Ovary (tissue), 9 donors: ENCODE data around the gene SRRM5. TPM values are rescaled to one million over a fixed set of nuclear protein-coding genes. Genes with fewer than 3 reads are reported as not detected.

Experiments
- DNase-seq, 5 donors: peaks; one replicate each; pipeline ENCODE4 v3.0.0-alpha.2; 2019 to 2020
- H3K27ac ChIP-seq, 2 donors: fragments of 200-600 bp; one replicate each; pipeline versions ENCODE4 v1.5.1 to v1.8.0; 2019 to 2022
- H3K27me3 ChIP-seq: fragments of 200-600 bp; one replicate; pipeline ENCODE4 v1.8.0; 2022
- H3K36me3 ChIP-seq: fragments of 200-600 bp; sonication (generic); one replicate; pipeline ENCODE4 v1.5.1; 2019
- H3K4me1 ChIP-seq: one replicate; pipeline ENCODE4 v1.8.1; 2013; ENCODE audit warnings: mild to moderate bottlenecking, moderate library complexity; ENCODE audit not compliant: insufficient read depth
- H3K4me3 ChIP-seq: fragments of 200-600 bp; sonication (generic); one replicate; pipeline ENCODE4 v1.5.1; 2017
- H3K9me3 ChIP-seq, 2 donors: fragments of 200-600 bp in 1 of 2; sonication (generic) in 1 of 2; one replicate each; pipeline versions ENCODE4 v1.5.1 to v1.8.1; 2013 to 2019; ENCODE audit warnings: mild to moderate bottlenecking in 1 of 2, moderate library complexity in 1 of 2
- EP300 ChIP-seq: sonication (generic); formaldehyde crosslinking; IDR thresholded peaks from one replicate; pipeline ENCODE4 v1.6.1; 2017; ENCODE audit warnings: antibody characterized with exemption
- POLR2A ChIP-seq: fragments of 450-650 bp; IDR thresholded peaks from one replicate; pipeline ENCODE4 v1.6.1; 2017; ENCODE audit warnings: antibody characterized with exemption, mild to moderate bottlenecking, moderate library complexity
- WGBS, 3 donors: extraction: QIAGEN DNeasy Blood & Tissue Kit in 1 of 3; methylation state at CpG; one replicate each; pipeline versions ENCODE4 v1.1.5 to v1.1.7; 2013 to 2017; 5-methylcytosine and 5-hydroxymethylcytosine counted together
- intact Hi-C, 4 donors: fragments of 100-400 bp; cut with DNase I; formaldehyde crosslinking; loops; one replicate each; pipeline versions ENCODE4 v1.11.0 to v1.15.1; 2022 to 2023
- polyA plus RNA-seq, 2 donors: library from polyadenylated mRNA; stranded (reverse); fragments of 200-250 nt in 1 of 2; fragments of 350-450 nt in 1 of 2; fragmentation: Illumina TruSeq in 1 of 2; extraction: RNeasy Lipid Tissue Mini Kit (QIAGEN cat#74804) in 1 of 2; gene quantifications; one replicate each; pipeline ENCODE4 v1.2.3, GENCODE V29; 2013 to 2014
- total RNA-seq, 7 donors: library from RNA; depleted of rRNA in 2 of 7; stranded (reverse); fragments of >200 nt in 2 of 7; fragmentation: NEBNext Ultra II Directional in 3 of 7; extraction: Animal tissue kit (Norgen Biotek cat#: 25700) in 3 of 7; gene quantifications; one replicate each; pipeline versions ENCODE4 v1.1.0 to v1.2.4, GENCODE V29; 2016 to 2023
- TF ChIP-seq, protein P1 (sequence below), 3 donors: fragments of 450-650 bp in 2 of 3; fragments of 200-600 bp in 1 of 3; IDR thresholded peaks; one replicate each; pipeline versions ENCODE4 v1.5.1 to v1.8.0; 2016 to 2022; ENCODE audit warnings: antibody characterized with exemption in 3 of 3, mild to moderate bottlenecking in 1 of 3
- donor health status: DM: no; HTN: no; CAD: no; lungs with moderate emphysema.
- donor health status: DM: no; HTN: no; CAD: no.
- donor health status: Bipolar disorder and iron deficiency.
- donor health status: DM: yes; HTN: yes; CAD: no.
- donor health status: DM: no; HTN: no; CAD: no.
- donor health status: DM: yes; HTN: yes; CAD: no.

Gene SRRM5
- total and polyA plus RNA-seq, 9 donors = 0.10 to 0.73 (median 0.33) TPM

DNA sequence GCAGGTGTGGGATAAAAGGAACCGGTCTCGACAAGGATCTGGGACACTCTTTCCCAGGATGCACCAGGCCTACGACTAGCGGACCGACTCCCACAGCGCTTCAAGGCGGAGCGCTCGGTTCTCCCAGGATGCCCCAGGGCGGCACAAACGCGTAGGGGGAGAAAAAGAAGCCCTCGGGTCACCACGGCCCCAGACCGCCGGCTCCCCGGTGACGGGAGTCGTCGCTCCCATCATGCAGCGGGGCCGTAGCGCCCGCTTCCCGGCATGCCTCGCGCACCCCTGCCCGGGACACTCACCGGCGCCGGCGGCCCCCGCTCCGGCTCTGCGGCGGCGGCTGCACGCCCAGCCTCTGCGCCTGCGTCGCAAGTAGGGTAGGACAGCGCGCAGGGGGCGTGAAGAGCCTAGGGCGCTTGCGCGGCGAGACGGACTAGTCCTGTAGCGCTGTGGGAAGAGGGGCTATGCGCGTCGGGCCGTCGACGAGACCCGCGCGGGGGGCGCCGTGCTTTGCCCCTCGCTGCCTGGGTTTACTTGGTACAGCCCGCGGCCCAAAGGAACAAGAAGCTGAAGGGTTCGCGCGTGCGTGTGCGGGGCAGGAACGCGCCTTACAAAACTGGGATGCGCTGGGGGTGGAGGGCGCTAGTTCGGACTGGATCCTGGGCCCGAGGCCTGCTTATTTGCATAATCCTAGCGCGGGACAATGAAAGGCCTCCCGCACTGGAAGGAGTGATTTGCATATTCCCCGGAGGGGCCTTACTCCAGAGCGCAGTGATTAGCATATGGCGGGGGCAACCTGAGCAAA is 7.6 kb downstream of the SRRM5 start, which contains the start of gene ZNF428:
ZNF428 (minus strand) TSS at position 368 of the 799 bp plus-strand sequence. CDS start 5,325 bp downstream, outside the sequence.
- TF ChIP-seq POLR2A (peak; percentile 69), EP300 (no peak)
- TF ChIP-seq, protein P1, sequence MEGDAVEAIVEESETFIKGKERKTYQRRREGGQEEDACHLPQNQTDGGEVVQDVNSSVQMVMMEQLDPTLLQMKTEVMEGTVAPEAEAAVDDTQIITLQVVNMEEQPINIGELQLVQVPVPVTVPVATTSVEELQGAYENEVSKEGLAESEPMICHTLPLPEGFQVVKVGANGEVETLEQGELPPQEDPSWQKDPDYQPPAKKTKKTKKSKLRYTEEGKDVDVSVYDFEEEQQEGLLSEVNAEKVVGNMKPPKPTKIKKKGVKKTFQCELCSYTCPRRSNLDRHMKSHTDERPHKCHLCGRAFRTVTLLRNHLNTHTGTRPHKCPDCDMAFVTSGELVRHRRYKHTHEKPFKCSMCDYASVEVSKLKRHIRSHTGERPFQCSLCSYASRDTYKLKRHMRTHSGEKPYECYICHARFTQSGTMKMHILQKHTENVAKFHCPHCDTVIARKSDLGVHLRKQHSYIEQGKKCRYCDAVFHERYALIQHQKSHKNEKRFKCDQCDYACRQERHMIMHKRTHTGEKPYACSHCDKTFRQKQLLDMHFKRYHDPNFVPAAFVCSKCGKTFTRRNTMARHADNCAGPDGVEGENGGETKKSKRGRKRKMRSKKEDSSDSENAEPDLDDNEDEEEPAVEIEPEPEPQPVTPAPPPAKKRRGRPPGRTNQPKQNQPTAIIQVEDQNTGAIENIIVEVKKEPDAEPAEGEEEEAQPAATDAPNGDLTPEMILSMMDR (IDR thresholded peaks at IDR 0.05) = peak in 1 of 3 donors; percentile 5
- H3K27ac ChIP-seq = peak within 1 kb of the TSS; percentile 67 to 92
- WGBS, 3 donors = 0 to 1% (median 1%) methylated on average over 42 to 81 of the region's 81 CpGs
- intact Hi-C loops = no loop called here
- H3K36me3 ChIP-seq = no peaks in the 10 kb centered on the region
- H3K27me3 ChIP-seq = no peaks in the 10 kb centered on the region
- peak within 1 kb of the TSS; percentile 75 for H3K4me3 ChIP-seq
- H3K4me1 ChIP-seq = peaks cover 5% of the 10 kb centered on the region
- H3K9me3 ChIP-seq = no peaks in the 10 kb centered on the region
- peak; percentile 85 to 91 (median 86) for DNase-seq

DNA sequence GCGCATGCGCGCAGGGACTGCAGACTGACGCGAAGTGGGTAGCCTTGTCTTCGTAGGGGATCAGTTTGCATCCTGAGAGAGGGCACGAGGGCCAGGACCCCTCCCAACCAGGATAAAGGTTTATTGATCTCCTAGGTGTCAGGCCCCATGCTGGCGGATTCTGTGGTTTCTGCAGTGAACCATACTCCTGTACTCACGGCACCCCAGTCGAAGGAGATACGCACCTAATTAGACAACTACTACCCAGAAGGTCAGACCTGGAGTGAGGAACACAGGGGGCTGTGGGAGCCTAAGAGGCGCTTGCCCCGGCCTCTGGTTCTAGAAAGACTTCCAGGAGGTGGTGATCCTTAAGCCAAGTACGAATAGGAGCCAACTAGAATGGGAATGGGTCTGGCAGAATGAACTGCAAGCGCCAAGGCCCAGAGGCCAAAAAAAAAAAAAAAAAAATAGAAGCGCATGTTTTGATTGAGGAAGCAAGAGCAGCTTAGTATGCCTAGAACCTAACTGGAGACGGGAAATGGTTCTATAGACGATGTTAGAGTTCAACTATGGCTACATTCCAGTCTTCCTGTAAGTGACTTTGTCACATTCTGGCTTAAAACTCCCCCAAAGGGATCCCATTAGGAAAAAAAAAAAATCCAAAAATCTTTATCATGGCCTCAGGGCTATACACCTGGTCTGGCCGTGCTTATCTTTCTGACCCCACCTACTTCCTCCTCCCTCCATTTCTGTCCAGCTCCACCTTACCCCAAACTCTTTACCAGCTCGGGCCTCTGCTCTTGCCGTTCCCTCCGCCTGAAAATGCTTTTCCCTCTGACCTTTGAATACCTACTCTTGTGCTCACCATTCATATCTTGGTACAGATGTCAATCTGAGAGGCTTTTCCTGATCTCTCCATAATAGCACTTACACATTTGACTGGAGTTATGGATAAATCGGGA is 8.4 kb downstream of the SRRM5 start:
- DNase-seq = peak in 2 of 5 donors; percentile 89 to 91
- H3K4me1 ChIP-seq = peaks cover 5% of the 10 kb centered on the region
- H3K4me3 ChIP-seq = peak overlapping the region; percentile 75
- no peaks in the 10 kb centered on the region for H3K9me3 ChIP-seq
- no peaks in the 10 kb centered on the region for H3K27me3 ChIP-seq
- TF ChIP-seq POLR2A = no peak
- TF ChIP-seq, protein P1 (IDR thresholded peaks at IDR 0.05) = no peak
- TF ChIP-seq EP300 = no peak
- no peaks in the 10 kb centered on the region for H3K36me3 ChIP-seq
- intact Hi-C loops = no loop called here
- H3K27ac ChIP-seq = peak overlapping the region; percentile 67 to 92
- 29 to 36% (median 30%) methylated on average over 23 of the region's 23 CpGs for WGBS, 3 donors

DNA sequence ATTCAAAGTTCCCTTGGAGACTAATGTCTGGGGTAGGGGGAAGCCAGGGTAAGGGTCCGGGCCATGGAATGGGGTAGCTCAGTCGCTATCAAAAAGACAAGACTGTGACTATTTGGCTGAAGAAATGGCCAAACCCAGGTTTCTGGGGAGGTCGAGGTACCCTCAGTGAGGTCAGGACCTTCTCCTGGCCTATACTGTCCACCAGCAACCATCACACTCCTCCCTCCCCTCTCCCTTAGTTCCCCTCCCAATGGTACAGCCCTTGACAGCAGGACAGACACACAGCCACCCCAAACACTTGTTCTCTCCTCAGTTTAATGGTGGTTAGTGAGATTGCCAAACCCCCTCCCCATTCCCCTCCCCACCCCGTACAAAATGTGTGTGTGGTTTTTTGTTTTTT is 10.2 kb downstream of the SRRM5 start:
- TF ChIP-seq EP300 (no peak), POLR2A (no peak)
- TF ChIP-seq, protein P1 (IDR thresholded peaks at IDR 0.05) = no peak
- intact Hi-C loops = no loop called here
- H3K4me1 ChIP-seq = peaks cover 5% of the 10 kb centered on the region
- no peak overlapping the region for H3K4me3 ChIP-seq
- H3K27me3 ChIP-seq = no peaks in the 10 kb centered on the region
- no peaks in the 10 kb centered on the region for H3K9me3 ChIP-seq
- DNase-seq = no peak
- H3K27ac ChIP-seq = no peak overlapping the region
- 54 to 71% (median 56%) methylated on average over 4 of the region's 4 CpGs for WGBS, 3 donors
- no peaks in the 10 kb centered on the region for H3K36me3 ChIP-seq

DNA sequence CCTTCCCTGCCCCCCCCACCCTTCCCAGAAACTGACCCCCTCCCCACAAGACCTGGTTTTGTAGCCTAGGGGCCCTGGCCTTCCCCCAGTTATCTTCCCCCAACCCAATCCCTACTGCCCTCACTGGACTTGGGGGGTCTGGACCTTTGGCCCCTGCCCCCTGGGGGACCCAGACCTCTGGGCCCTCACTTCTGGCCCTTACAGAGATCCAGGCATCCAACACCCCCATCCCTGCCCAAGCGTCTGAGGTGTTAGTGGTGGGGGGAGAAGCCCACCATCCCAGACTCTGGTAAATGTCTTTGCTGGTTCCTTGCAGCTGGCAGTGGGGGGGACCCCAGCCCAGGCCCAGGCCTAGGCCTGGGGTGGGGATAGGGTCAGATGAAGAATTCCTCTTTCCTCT is 11.1 kb downstream of the SRRM5 start:
- TF ChIP-seq EP300 = no peak
- TF ChIP-seq, protein P1 (IDR thresholded peaks at IDR 0.05) = no peak
- no peak for TF ChIP-seq POLR2A
- Histone ChIP-seq H3K9me3 (no peaks in the 10 kb centered on the region), H3K36me3 (no peaks in the 10 kb centered on the region), H3K27ac (no peak overlapping the region), H3K4me1 (peaks cover 5% of the 10 kb centered on the region), H3K27me3 (no peaks in the 10 kb centered on the region), H3K4me3 (no peak overlapping the region)
- 54 to 90% (median 73%) methylated on average over 1 of the region's 1 CpG for WGBS, 3 donors
- DNase-seq = no peak
- intact Hi-C loops = no loop called here
